NCI-H2081 (cell line): ENCODE data around the gene UGT2B11.
"Not testable (repeated sequence)": the region's sequence is repeated elsewhere in the genome, so short reads cannot be mapped to it uniquely, and the experiment has no call there.

Experiments used
- DNase-seq, 2 experiments: peaks; one replicate each; lab custom pipeline; 2025; lab: John Stamatoyannopoulos, UW

Gene UGT2B11

DNA sequence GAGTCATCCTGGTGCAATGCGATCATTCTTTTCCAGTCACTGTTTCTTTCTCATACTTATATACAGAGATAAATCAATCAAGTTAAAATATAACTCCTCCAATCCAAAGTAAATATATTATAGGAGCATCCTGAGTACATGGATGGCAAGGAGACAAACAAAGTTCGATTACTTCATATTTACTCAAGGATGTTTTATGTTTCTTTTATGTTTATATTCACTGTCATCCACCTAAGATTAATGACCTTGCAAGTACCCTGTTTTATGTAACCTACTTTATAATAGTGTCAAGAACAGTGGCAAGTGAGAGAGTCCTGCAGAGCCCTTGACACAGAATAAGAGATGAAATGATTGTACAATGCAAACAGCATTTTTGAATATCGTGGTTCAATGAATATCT is at the start of gene UGT2B11:
UGT2B11 (minus strand) TSS at position 33 of the 400 bp plus-strand sequence; CDS start at position 7, 26 bp downstream.
- DNase-seq: no peak

- not testable (repeated sequence) for DNase-seq
Observed at GRCh38 chr4:69253147-69253772, 38.7 kb upstream of the UGT2B11 start.

GRCh38 chr4:69250884-69251283 is 36.3 kb upstream of the UGT2B11 start:
- not testable (repeated sequence) for DNase-seq

GRCh38 chr4:69242562-69243240 is 28.2 kb upstream of the UGT2B11 start:
- DNase-seq: not testable (repeated sequence)

- DNase-seq: not testable (repeated sequence)
Observed at GRCh38 chr4:69241746-69242145, 27.2 kb upstream of the UGT2B11 start.

DNA sequence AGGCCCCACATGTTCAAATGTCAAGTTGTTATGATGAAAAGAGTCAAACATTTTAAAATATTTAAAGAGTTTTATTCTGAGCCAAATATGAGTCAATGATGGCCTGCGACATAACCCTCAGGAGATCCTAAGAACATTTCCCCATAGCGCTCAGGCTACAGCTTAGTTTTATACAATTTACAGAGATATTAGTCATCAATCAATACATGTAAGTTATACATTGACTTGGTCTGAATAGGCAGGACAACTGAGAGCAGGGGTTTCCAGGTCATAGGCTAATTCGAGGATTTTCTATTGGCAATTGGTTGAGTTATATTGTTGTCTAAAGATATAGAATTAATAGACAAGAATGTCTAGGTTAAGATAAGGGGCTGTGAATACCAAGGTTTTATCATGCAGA is 26.2 kb upstream of the UGT2B11 start:
- not testable (repeated sequence) for DNase-seq

GRCh38 chr4:69239557-69240168 is 25.1 kb upstream of the UGT2B11 start:
- DNase-seq: no peak

DNA sequence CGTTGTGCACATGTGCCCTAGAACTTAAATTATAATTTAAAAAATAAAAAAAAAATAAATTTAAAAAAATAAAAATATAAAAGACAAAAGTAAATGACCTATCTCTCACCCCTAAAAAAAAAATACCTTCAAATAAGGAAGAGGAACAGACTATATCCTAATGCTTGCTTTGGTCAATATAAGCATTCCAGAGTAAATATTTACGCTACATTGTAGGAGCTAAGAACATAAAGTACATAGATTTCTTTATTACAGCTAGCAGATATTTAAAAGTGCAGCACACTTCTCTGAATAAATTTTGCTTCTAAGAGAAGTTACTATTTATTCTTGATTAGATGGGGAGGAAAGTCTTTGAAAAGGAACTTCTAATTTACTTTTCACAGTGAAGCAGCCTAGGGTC is 24.5 kb upstream of the UGT2B11 start:
- no peak for DNase-seq

GRCh38 chr4:69224891-69225290 is 10.3 kb upstream of the UGT2B11 start:
- DNase-seq: no peak

GRCh38 chr4:69223277-69223676 is 8.7 kb upstream of the UGT2B11 start:
- not testable (repeated sequence) for DNase-seq

DNA sequence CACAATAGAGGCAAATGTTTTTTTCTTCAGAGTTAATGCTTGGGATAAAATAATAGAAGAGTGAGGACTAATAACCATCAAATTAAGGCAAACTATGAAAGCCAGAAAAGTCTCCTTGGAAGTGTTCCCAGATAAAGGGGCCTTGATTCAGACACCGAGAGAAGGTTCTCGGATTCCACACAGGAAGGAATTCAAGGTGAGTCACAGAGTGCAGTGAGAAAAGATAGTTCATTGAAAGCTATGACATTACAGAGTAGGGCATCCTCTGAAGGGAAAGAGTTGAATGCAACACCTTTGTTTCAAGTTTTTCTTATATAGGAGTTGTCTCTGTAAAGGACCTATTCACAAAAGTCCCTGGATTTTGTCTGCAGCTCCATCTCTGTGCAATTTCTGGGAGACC is 3.9 kb upstream of the UGT2B11 start:
- DNase-seq: not testable (repeated sequence)

GRCh38 chr4:69210911-69211310 is 3.6 kb downstream of the UGT2B11 start:
- DNase-seq: no peak

GRCh38 chr4:69198506-69198905 is 16.0 kb downstream of the UGT2B11 start:
- DNase-seq: not testable (repeated sequence)

DNA sequence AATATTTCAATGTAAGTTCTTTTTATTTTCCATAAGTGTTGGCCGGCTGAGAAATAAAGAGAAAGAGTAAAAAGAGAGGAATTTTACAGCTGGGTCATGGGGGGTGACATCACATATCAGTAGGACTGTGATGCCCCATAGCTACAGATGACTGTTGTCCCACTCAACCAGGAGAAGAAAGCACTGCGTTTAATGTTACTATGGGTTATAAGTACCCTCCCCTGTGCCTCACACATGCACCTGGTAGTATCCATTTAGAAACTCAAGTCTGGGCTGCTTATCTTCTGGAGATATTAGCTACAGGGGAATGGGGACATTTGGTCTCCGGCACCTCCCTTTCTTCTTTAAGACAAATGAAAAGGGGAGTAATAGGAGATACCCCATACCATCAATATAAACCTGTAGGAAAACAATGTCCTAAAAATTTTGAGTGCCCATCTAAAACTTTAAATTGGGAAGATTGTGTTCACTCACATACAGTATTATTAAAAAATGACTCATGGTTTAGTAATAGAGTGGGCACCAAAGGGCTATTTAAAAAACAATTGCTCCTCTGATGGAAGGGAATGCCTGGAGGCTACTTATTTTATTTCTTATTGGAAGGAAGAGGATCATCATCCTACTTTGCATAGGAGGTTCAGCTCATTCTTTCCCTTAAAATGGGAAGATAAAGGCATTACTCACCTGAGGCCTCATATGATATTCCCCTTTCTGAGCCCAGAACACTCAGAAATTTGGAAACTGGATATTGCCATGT is 18.2 kb downstream of the UGT2B11 start:
- DNase-seq: no peak

GRCh38 chr4:69194166-69194565 is 20.4 kb downstream of the UGT2B11 start:
- no peak for DNase-seq

GRCh38 chr4:69191905-69192304 is 22.6 kb downstream of the UGT2B11 start:
- DNase-seq: not testable (repeated sequence)

GRCh38 chr4:69190621-69191020 is 23.9 kb downstream of the UGT2B11 start:
- DNase-seq: not testable (repeated sequence)

DNA sequence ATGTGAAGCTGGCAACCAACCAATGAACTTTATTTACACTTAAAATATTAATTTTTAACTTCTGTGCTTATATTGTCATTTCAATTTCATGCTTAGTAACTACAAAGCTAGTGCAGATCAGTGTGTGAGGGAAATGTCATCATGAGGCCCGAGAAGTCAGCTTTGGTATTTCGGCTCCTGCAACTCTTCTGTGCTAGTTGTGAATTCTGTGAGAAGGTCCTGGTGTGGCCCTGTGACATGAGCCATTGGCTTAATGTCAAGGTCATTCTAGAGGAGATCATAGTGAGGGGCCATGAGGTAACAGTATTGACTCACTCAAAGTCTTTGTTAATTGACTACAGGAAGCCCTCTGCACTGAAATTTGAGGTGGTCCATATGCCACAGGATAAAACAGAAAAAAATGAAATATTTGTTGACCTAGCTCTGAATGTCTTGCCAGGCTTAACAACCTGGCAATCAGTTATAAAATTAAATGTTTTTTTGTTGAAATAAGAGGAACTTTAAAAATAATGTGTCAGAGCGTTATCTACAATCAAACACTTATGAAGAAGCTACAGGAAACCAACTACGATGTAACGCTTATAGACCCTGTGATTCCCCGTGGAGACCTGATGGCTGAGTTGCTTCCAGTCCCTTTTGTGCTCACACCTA is 32.9 kb downstream of the UGT2B11 start:
- not testable (repeated sequence) for DNase-seq

DNA sequence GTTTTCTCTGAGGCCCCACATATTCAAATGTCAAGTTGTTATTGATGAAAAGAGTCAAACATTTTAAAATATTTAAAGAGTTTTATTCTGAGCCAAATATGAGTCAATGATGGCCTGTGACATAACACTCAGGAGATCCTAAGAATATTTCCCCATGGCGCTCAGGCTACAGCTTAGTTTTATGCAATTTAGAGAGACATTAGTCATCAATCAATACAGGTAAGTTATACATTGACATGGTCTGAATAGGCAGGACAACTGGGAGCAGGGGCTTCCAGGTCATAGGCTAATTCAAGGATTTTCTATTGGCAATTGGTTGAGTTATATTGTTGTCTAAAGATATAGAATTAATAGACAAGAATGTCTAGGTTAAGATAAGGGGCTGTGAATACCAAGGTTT is 34.7 kb downstream of the UGT2B11 start:
- not testable (repeated sequence) for DNase-seq

DNA sequence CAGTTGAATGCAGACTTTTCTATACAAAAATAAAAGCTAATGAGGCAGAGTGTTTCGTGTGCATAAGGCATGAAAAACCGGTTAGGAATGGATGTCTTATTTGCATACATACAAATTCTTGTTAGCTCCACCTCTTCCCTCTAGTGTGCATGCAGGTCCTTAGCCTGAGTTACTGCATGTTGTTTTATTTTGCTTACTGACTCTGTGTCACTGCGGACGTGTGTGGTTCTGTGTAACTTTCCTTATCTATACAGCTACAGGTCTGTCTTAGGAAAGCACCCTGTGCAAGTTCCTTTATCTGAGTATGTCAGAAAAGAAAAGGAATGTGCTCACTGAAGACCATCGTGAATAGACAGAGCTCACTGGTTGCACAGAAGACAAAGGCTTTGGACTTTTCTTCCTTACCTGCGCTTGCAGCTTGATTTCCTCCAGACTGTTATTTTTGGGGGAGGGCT is 35.8 kb downstream of the UGT2B11 start:
- DNase-seq: not testable (repeated sequence)

GRCh38 chr4:69170233-69171134 is 44.1 kb downstream of the UGT2B11 start:
- peak; percentile 15 to 27 for DNase-seq
